GM19438 (cell line): ENCODE results near the gene ADGRL4.
"Not testable (repeated sequence)": the region's sequence is repeated elsewhere in the genome, so short reads cannot be mapped to it uniquely, and the experiment has no call there.

Source experiments
- ATAC-seq: cut with Tn5 transposase; IDR thresholded peaks from one replicate; pipeline ENCODE4 v1.9.1; 2021; ENCODE audit warnings: low read depth; ENCODE audit not compliant: unreplicated experiment

Gene ADGRL4

GRCh38 chr1:79006564-79006963 is at the start of gene ADGRL4:
ADGRL4 (minus strand) TSS chr1:79006730; CDS start chr1:79006654, 76 bp downstream.
- no peak for ATAC-seq

- no peak for ATAC-seq
Observed at GRCh38 chr1:79055856-79056255, 49.3 kb upstream of the ADGRL4 start.

GRCh38 chr1:79052829-79053449 is 46.4 kb upstream of the ADGRL4 start:
- peak; percentile 97 for ATAC-seq

- no peak for ATAC-seq
Observed at GRCh38 chr1:79044974-79045650, 38.6 kb upstream of the ADGRL4 start.

- no peak for ATAC-seq
Observed at GRCh38 chr1:79043506-79043905, 37.0 kb upstream of the ADGRL4 start.

- ATAC-seq: no peak
Observed at GRCh38 chr1:79042539-79042938, 36.0 kb upstream of the ADGRL4 start.

GRCh38 chr1:79042117-79042516 is 35.6 kb upstream of the ADGRL4 start:
- ATAC-seq: peak; percentile 46

- ATAC-seq: no peak
Observed at GRCh38 chr1:79041666-79042065, 35.1 kb upstream of the ADGRL4 start.

GRCh38 chr1:79040424-79041082 is 34.0 kb upstream of the ADGRL4 start:
- ATAC-seq: peak; percentile 60

- no peak for ATAC-seq
Observed at GRCh38 chr1:79037085-79037484, 30.6 kb upstream of the ADGRL4 start.

GRCh38 chr1:79012500-79012899 is 6.0 kb upstream of the ADGRL4 start:
- no peak for ATAC-seq

- no peak for ATAC-seq
Observed at GRCh38 chr1:79010589-79010988, 4.1 kb upstream of the ADGRL4 start.

GRCh38 chr1:79005945-79006344 is 585 bp downstream of the ADGRL4 start:
- no peak for ATAC-seq

GRCh38 chr1:79004916-79005315 is 1.6 kb downstream of the ADGRL4 start:
- ATAC-seq: no peak

GRCh38 chr1:78996791-78997190 is 9.7 kb downstream of the ADGRL4 start:
- no peak for ATAC-seq

- ATAC-seq: no peak
Observed at GRCh38 chr1:78987042-78987441, 19.5 kb downstream of the ADGRL4 start.

GRCh38 chr1:78980511-78980910 is 26.0 kb downstream of the ADGRL4 start:
- ATAC-seq: no peak

- no peak for ATAC-seq
Observed at GRCh38 chr1:78972723-78973122, 33.8 kb downstream of the ADGRL4 start.

GRCh38 chr1:78967091-78967490 is 39.4 kb downstream of the ADGRL4 start:
- not testable (repeated sequence) for ATAC-seq

- ATAC-seq: no peak
Observed at GRCh38 chr1:78958711-78959110, 47.8 kb downstream of the ADGRL4 start.

- ATAC-seq: no peak
Observed at GRCh38 chr1:78950826-78951225, 55.7 kb downstream of the ADGRL4 start.

- ATAC-seq: no peak
Observed at GRCh38 chr1:78949227-78949626, 57.3 kb downstream of the ADGRL4 start.
